ENCODE measurements around the gene CBFB.

Gene CBFB

DNA sequence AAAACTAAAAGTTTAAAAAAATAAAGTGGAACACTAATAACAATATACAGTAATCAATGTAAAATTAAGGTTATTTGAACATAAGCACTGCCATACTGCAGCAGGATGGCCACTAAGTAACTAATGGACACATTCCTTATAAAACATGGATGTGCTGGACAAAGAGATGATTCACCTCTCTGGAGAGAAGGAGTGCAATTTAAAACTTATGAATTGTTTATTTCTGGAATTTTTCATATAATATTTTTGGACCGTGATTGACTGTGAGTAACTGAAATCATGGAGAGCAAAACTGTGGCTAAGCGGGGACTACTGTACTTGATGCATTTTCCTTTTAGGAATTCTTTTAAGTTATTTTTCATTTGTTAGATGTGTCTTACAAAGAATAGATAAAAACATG, 21.8 kb downstream of the CBFB start:
- no peak for DNase-seq

DNA sequence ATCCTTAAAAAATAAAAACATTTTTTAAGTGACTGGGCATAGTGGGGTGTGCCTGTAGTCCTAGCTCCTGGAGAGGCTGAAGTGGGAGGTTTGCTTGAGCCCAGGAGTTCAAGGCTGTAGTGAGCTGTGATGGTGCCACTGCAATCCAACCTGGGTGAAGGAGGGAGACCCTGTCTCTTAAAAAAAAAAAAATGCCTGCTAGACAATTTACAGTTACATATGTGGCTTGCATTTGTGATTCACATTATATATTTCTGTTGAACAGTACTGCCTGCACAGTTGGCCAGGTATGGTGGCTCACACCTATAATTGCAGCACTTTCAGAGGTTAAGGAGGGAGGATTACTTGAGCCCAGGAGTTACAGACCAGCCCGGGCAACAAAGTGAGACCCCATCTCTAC, 23.4 kb downstream of the CBFB start:
- DNase-seq = no peak

DNA sequence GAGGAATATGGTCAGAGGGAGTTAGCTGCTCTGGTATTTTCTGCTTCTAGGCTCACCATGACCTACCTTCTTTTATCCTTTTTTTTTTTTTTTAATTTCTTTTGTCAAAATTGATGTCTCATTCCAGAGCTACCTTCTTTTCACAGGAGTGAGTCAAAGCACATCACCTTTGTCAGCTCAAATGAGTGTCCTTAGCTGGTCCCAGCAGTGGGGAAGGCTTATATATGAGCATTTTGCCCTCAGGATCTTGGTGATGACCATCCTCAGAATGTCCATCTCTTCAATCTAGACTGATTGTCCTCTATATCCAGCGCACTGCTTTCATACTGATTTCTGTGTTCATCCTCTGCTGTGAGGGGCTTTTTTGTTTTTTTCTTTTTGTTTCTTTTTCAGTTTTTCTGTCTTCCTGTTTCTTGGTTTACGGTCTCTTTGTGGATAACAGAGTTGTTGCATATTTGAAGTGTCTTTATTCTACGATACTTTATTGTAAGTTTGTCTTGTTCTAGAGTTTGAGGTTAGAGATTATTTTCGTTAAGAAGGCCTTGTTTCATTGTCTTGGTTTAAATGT, 24.9 kb downstream of the CBFB start:
- no peak for DNase-seq

DNA sequence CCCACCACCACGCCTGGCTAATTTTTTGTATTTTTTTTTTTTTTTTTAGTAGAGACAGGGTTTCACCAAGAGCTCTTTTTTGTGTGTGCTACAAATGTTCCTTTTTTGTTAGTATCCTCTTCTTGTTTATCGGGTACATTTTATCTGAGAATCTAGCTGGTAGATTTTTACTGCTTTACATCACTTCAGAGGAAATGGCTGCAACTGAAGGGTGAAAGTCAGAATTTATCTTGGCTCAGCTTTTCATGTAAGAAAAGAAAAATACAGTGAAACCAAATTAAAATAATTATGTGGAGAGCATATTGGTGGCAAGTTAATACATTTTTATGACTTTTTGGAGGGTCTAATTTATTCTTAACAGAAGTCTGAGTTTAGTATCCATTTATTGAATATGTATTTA, 26.0 kb downstream of the CBFB start:
- DNase-seq = no peak

DNA sequence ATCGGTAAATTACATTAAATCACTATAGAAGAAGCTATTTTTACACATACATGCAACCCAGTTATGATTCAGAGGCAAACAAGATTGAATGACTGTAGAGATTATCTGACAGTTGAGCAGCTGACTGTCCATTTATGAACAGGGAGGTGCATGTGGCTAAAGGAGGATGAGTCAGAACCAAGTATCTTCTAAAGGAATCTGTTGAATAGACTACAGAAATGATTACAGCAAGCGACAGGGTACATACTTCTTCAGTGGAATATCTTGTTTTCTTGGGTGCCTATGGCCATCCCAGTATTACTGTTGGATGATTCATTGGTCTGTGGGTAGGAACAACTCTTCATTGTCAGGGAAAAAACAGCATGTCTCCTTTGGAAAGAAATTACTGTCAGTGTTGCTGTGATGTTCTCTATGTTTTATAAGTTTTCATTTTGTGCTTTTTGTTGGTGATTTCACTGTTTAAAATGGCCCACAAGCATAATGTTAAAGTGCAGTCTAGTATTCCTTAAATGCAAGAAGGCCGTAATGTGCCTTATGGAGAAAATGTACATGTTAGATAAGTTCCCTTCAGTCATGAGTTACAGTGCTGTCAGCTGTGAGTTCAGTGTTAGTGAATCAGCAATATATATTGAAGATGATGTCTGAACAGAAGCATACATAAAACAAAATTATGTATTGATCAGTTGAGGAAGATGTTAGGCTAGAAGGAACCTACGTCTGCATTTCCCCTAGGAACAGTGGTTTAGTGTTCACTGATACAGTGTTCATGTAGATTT, 27.0 kb downstream of the CBFB start:
- no peak for DNase-seq

DNA sequence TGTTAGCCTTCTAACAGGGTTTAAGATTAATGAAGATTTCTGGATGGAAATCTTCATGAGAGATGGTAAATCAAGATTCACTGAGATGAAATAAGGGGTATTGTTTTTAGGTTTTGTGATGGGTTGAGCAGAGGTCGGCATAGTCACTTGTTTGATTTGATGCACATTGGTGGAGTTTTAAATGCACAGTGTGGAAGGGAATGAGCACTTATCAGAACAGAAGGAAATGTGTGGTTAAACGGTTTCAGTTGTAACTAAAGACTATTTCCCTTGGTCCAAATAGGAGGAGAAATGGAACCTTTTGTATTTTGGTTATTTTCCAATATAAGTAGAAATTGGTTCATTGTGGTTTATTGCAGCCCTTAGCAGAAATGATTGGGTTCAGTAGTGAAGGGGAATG, 34.1 kb downstream of the CBFB start:
- no peak for DNase-seq

DNA sequence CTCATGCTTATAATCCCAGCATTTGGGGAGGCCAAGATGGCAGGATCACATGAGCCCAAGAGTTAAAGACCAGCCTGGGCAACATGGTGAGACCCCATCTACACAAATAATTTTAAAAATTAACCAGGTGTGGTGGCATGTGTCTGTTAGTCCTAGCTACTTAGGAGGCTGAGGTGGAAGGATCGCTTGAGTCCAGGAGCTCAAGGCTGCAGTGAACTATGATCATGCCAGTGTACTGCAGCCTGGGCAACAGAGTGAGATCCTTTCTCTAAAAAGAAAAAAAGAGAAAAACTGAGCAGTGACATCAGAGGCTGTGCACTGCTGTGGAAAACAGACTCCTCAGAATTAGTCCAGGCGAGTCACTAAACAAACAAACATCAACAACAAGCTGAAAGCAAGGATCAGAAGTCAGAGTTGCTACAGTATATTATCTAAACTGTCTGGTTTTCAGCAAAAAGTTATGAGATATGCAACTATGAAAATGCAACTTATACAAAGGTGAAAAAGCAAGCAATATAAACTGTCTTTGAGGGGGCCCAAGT, 39.3 kb downstream of the CBFB start:
- DNase-seq = no peak

DNA sequence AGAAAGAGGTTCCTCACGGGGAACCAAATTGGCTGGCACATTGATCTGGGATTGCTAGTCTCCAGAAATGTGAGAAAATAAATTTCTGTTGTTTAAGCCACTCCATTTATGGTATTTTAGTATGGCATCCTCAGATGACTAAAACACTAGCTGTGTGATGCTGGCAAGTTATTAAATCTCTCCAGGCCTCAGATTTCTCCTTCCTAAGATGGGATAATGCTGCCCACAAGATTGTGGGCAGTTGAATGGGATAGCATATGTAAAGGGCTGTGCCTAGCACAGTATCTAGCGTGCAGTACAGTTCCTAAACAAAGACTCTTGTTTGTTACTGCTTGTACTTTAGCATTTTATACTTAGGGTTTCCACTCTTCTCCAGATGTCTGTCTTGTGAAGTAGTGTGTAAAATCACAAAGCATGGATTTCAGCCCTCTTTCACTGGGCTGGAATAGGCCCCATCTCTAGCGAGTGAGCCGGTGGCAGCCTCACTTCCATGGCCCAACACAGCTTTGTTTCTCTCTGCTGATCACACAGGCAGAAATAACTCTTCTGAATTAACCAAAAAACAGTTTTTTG, 42.6 kb downstream of the CBFB start:
- no peak for DNase-seq

DNA sequence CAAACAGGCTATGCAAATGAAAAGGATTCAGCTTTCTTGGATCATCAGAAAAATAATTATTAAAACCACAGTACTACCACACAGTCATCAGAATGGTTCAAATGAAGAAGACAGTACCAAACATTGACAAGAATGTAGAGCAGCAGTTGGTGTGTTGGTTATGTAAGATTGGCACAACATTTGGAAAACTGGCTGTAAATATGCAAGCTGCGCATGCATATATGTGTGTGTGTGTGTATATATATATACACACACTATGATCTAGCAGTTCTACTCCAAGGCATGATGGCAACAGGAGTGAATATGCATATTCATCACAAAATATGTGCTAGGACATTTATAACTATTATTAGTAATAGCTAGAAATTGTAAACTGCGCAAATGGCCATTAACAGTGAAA, 46.4 kb downstream of the CBFB start:
- DNase-seq = no peak

DNA sequence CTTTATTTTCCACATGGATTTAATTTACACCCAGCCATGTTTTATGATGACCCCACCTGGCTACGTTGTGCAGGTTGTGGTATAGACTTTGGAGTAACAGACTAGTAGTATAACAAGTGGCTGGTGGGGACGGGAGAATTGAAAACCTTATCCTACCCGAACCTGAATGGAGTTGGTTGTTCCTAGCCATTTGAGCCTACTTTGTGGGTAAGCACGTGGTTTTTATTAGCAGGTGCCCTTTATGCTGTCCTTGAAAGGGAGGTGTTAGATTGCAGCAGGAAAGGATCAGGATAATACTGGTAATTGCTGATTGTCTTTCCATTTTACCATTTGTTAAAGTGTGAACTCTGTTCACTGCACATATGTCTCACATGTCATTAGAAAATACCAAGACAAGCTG, 48.9 kb downstream of the CBFB start:
- DNase-seq = no peak

DNA sequence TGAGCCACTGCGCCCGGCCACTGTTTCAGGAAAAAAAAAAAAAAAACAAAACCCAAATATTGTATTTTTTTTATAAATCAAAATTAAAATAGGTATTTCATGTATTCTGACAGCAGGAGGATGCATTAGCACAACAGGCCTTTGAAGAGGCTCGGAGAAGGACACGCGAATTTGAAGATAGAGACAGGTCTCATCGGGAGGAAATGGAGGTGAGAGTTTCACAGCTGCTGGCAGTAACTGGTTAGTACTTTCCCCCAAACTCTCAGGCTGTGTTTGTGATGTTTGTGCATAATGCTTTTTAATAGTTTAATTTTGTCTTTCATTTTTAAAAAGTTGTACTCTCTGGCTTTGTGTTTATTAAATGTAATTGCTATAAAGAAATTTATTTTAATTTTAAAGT, 53.2 kb downstream of the CBFB start:
- no peak for DNase-seq

DNA sequence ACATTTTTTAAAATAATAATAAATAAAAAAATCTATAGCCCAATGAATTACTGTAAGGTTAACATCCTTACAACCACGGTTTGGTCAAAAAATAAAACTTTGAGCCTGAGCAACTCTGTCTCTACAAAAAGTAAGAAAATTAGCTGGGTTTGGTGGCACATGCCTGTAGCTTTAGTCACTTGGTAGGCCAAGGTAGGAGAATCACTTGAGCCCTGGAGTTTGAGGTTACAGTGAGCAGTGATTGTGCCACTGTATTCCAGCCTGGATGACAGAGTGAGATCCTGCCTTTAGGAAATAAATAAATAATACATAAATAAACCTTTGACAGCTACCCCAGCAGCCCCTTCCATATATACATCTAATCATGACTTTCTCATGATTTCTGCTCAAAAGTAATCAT, 53.9 kb downstream of the CBFB start:
- no peak for DNase-seq

DNA sequence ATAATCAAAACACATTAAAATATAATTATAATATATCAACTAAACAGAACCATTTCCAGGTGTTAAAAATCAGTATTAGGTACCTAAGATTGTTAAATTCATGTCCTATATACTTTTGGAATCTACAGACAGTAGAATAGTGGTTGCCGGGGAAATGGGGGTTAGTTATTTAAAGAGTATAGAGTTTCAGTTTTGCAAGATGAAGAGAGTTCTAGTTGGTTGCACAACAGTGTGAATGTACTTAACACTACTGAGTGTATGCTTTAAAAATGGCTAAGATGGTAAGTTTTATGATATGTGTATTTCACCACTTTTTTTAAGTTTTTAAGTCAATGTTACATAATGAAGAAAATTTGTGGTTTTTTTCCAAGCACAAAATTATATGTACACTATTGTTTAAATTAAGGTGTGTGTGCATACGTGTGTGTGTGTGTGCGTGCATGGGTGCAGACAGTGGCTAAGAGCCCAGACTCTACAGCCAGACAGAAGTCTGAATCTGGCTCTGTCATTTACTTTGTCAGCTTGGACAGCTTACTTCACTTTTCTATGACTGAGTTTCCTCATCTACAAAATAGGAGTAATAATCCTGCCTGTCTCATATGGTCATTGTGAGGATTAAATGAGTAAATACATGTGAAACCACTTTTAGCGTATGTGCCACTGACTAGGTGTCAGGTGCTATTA, 55.5 kb downstream of the CBFB start:
- no peak for DNase-seq

DNA sequence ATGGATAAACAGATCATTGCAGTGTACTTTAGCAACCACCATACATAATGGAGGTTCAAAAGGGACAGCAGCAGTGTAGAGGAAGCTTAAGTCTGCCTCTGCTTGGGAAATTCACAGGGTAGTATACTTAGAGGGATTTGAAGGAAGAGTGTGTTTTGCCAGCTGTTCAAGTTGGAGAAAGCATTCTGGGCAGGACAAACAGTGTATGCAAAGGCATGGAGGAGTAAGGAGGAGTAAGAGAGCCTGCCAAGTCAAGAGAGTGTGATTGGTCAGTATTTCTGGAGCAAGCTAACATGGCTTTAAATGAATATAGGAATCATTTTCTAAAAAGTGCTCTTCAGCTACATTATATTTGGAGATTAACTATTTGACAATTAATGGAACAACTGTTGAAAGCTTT, 57.9 kb downstream of the CBFB start:
- no peak for DNase-seq

DNA sequence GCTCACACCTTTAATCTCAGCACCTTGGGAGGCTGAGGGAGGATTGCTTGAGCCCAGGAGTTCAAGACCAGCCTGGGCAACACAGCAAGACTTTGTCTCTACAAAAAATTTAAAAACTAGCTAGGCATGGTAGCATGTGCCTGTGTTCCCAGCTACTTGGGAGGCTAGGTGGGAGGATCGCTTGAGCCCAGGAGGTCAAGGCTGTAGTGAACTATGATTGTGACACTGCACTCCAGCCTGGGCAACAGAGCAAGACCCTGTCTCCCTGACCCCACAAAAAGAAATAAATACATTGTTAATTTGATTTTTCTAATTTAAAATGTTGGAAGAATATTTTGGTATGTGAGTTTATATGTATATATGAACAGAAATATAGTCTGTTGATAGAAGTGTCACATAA, 58.3 kb downstream of the CBFB start:
- DNase-seq = no peak

DNA sequence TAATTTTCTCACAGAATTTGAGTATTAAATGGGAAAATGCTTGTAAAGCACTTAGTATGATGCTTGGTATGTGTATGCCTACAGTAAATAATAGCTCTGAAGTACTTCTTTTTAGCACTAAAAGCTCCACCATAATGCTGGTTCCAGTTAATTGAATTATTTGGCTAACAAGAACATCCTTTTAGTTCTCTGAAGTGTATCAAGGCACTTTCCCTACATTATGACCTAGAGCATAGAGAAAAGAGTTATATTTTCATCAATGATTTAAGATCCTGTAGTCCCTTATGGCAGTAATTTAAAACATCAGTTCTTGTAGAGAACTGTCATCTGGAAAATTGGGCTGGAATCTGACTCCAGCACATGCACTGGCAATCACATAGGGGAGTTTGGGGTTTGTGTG, 58.9 kb downstream of the CBFB start:
- no peak for DNase-seq

DNA sequence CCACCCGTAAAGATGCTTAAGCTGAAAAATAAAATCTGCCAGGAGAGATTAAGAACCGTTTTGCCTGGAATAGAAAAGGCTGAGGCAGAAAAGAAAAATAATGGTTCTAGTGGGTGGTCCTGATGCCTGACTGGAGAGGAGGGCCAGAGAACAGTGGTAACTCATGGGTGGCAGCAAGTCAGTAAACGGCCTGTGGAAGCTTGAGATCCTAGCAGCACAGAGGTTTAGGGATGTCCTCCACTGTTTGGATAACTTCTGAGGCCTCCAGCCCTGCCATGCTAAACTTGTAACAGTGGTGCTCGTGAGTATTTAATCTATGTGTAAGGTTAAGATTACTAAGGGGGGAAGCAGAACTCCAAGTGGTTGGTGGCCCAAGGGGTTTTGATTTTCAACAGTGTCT, 59.6 kb downstream of the CBFB start:
- no peak for DNase-seq

DNA sequence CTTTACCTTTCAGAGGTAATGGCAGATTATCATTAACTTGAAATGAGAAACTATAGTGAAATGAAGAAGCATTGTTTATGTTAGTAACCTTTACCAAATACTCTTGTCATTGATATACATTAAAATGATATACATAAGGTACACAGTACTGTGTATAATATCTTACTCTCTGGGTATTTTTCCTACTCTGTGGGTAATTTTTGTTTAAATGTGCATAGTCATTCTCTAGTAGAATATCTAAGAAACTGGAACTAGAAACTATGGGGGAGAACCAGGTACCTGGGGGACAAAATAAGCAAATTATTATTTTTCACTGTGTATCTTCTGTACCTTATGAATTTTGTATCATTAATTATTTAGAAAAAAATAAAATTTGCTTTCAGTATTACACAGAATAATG, 60.2 kb downstream of the CBFB start:
- no peak for DNase-seq

DNA sequence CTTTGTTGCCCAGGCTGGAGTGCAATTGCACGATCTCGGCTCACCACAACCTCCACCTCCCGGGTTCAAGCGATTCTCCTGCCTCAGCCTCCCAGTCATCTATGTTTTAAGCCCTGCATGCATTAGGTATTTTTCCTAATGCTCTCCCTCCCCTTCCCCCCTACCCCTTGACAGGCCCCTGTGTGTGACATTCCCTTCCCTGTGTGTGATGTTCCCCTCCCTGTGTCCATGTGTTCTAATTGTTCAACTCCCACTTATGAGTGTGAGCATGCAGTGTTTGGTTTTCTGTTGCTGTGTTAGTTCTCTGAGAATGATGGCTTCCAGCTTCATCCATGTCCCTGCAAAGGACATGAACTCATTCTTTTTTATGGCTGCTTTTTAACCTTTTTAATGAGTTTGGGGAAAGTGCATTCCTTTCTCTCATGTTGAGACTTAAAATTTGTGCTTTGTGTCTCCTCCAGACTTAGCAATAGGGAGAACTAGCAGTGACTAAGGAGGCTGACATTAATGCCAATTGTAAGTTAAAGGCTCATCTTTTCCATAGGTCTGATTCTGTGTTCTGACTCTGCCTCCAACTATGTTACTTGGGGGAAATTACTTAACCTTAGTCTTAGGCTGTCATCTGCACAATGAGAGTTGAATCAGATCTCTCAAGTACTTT, 63.1 kb downstream of the CBFB start:
- DNase-seq = no peak

DNA sequence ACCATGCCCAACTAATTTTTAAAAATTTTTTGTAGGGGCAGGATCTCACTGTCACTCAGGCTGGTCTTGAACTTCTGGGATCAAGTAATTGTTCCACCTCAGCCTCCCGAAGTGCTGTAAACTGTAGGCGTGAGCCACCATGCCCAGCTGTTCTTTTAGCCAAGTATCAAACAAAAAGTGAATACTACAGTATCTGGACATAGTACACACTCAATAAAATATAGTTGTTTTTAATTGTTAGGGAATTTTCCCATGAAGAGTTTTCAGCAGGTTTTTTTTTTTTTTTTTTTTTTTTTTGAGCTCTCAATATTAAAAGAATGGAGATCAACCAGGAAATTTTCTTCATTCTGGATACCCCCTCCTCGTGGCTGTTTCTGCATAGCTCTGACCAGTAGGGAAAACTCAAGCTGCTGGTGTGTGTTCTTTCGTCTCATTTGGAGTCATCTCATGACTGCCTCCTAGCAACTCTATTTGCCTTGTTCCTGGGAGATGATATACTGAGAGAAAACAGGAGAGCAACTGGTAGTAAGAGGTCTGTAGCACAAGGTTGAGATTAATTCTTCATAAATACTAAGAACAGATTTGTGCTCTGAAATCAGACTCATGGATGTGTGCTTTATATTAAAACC, 64.3 kb downstream of the CBFB start:
- DNase-seq = no peak

DNA sequence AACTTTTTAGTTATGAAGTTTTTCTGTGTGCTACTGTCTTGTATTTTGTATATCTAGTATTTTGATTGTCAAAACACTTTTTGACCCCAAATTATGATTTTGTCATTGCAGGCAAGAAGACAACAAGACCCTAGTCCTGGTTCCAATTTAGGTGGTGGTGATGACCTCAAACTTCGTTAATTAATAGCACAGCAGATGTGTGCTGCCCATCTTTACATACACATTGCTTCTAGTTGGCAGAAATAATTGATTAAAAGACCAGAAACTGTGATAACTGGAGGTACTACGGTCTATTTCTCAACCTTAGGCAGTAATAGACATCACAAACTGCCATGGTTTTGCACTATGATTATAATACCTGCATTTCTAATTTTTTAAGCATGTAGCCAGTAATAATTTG, 69.7 kb downstream of the CBFB start:
- DNase-seq = no peak

DNA sequence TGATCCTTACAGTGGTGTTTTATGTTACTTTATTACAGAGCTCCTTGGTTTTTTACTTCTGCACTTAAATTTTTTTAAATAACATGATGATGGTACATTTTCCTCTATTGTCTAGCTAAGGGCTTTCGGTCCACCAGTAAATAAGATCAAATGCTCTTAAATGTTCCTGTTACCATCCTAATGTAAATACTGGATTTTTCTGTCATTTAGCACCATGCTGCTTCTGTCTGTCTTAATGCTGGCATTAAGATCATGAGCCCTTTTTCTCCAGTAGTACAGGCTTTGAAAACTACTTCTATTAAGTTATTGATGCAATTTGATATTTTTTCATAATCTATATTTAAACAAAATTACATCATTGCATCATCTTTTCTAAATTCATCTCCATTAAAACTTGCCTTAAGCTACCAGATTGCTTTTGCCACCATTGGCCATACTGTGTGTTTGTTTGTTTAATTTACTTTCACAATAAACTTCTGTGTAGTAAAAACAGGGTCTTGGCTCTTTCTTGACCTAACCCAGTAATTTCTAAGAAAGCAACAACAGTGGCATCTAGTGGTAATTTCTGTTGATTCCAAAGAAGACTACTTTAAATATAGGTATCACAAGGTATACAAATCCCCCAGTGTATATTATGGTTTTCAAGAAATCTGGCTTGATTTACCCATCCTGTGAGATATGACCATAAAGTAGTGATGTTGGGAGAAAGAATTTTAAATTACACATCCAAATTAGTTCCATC, 71.8 kb downstream of the CBFB start:
- no peak for DNase-seq

All from NCI-H1048 (cell line).